K562 (cell line): Measurements from ENCODE around the gene MTRFR. TPM values are rescaled to one million over a fixed set of nuclear protein-coding genes. Genes with fewer than 3 reads are reported as not detected.
A peak's percentile ranks its signal among the peaks of the same experiment; 100 is the strongest.

ENCODE experiments used
- BRCA1 ChIP-seq, 2 experiments: fragments of 450-650 bp in 1 of 2; sonication (generic) in 1 of 2; formaldehyde crosslinking in 1 of 2; IDR thresholded peaks; 2 replicates each; pipeline versions ENCODE4 v1.5.0 to v1.6.1; 2017 to 2020; ENCODE audit warnings: mild to moderate bottlenecking in 1 of 2, missing genetic modification reagents in 1 of 2
- CBX5 ChIP-seq: IDR thresholded peaks from 2 replicates; pipeline ENCODE4 v1.6.1; 2014; ENCODE audit warnings: low read depth, borderline replicate concordance
- KDM4B ChIP-seq, 2 experiments: fragments of 450-650 bp in 1 of 2; sonication (generic) in 1 of 2; IDR thresholded peaks; 2 replicates each; pipeline ENCODE4 v1.6.1; 2016 to 2017; ENCODE audit warnings: borderline replicate concordance in 2 of 2, antibody characterized with exemption in 1 of 2, low read depth in 1 of 2, mild to moderate bottlenecking in 1 of 2
- NUFIP1 ChIP-seq: fragments of 450-650 bp; IDR thresholded peaks from 2 replicates; pipeline ENCODE4 v1.6.1; 2018; ENCODE audit not compliant: partially characterized antibody
- PHTF2 ChIP-seq: fragments of 250-450 bp; sonication (Bioruptor Pico); IDR thresholded peaks from 2 replicates; pipeline ENCODE4 v1.5.0; 2021; ENCODE audit warnings: mild to moderate bottlenecking
- RBM22 ChIP-seq: fragments of 200-400 bp; formaldehyde crosslinking; IDR thresholded peaks from 2 replicates; pipeline ENCODE4 v1.6.1; 2018; ENCODE audit warnings: low read length, low read depth; ENCODE audit not compliant: poor library complexity, severe bottlenecking
- REST ChIP-seq, 2 experiments: fragments of 450-650 bp; formaldehyde crosslinking in 1 of 2; IDR thresholded peaks; 2 replicates each; pipeline versions ENCODE4 v1.4.0 to v1.6.1; 2014 to 2020; ENCODE audit warnings: mild to moderate bottlenecking in 2 of 2, borderline replicate concordance in 1 of 2, low read depth in 1 of 2
- SRSF7 ChIP-seq: fragments of 200-400 bp; formaldehyde crosslinking; optimal IDR thresholded peaks from 2 replicates; pipeline ENCODE3; 2017; ENCODE audit warnings: mild to moderate bottlenecking, low read depth, low read length
- TCF7L2 ChIP-seq: fragments of 150-350 bp; IDR thresholded peaks from 2 replicates; pipeline ENCODE4 v1.6.1; 2016; ENCODE audit warnings: low read depth, mild to moderate bottlenecking, low read length, moderate library complexity
- TFAM ChIP-seq: fragments of 250-450 bp; sonication (Bioruptor Pico); conservative IDR thresholded peaks from 2 replicates; pipeline ENCODE4 v1.5.0; 2021; ENCODE audit warnings: mild to moderate bottlenecking, moderate library complexity
- ZNF217 ChIP-seq: sonication (generic); formaldehyde crosslinking; IDR thresholded peaks from 2 replicates; pipeline ENCODE4 v1.8.0; 2022; ENCODE audit warnings: mild to moderate bottlenecking, missing genetic modification reagents
- ZNF431 ChIP-seq: sonication (generic); formaldehyde crosslinking; IDR thresholded peaks from 2 replicates; pipeline ENCODE4 v1.8.0; 2022; ENCODE audit warnings: mild to moderate bottlenecking, missing genetic modification reagents
- ZNF717 ChIP-seq: fragments of 250-450 bp; sonication (Bioruptor Pico); IDR thresholded peaks from 2 replicates; pipeline ENCODE4 v1.5.0; 2021
- polyA plus RNA-seq, 8 experiments: library from polyadenylated mRNA; depleted of rRNA in 4 of 8; stranded (reverse) in 5 of 8; unstranded in 3 of 8; fragments of >200 nt; fragmentation: Nextera tagmentation in 2 of 8; fragmentation: Illumina TruSeq in 1 of 8; extraction: Ambion mirVana in 2 of 8; extraction: Trizol in 1 of 8; gene quantifications; 2 replicates each; pipeline versions ENCODE4 v1.2.1 to v1.2.3, GENCODE V29; 2011 to 2014; ENCODE audit warnings: inconsistent platforms in 1 of 8, missing spikeins in 1 of 8
- total RNA-seq, 7 experiments: library from RNA; depleted of rRNA in 6 of 7; stranded (reverse); fragments of >200 nt in 6 of 7; fragmentation: Illumina TruSeq in 2 of 7; extraction: Trizol in 2 of 7; gene quantifications; 2 replicates each; pipeline versions ENCODE4 v1.2.1 to v1.2.3, GENCODE V29; 2011 to 2021; ENCODE audit warnings: low replicate concordance in 1 of 7
- TF ChIP-seq, protein P1 (sequence below): fragments of 150-350 bp; conservative IDR thresholded peaks from 2 replicates; pipeline ENCODE4 v1.6.1; 2014; ENCODE audit warnings: low read length
- TF ChIP-seq, protein P2 (sequence below): fragments of 450-650 bp; IDR thresholded peaks from 2 replicates; pipeline ENCODE4 v1.6.1; 2016; ENCODE audit warnings: borderline replicate concordance

Gene MTRFR
- total and polyA plus RNA-seq, 9 of the 15 experiments (the other 6 are each of a cell fraction or from before 2014, with no cell fraction given), result 16.7 to 55.6 (median 34.7) TPM

GRCh38 chr12:123232807-123233504, at the start of gene MTRFR, which contains the start of gene MPHOSPH9 (continued):
- TF ChIP-seq, protein P1, sequence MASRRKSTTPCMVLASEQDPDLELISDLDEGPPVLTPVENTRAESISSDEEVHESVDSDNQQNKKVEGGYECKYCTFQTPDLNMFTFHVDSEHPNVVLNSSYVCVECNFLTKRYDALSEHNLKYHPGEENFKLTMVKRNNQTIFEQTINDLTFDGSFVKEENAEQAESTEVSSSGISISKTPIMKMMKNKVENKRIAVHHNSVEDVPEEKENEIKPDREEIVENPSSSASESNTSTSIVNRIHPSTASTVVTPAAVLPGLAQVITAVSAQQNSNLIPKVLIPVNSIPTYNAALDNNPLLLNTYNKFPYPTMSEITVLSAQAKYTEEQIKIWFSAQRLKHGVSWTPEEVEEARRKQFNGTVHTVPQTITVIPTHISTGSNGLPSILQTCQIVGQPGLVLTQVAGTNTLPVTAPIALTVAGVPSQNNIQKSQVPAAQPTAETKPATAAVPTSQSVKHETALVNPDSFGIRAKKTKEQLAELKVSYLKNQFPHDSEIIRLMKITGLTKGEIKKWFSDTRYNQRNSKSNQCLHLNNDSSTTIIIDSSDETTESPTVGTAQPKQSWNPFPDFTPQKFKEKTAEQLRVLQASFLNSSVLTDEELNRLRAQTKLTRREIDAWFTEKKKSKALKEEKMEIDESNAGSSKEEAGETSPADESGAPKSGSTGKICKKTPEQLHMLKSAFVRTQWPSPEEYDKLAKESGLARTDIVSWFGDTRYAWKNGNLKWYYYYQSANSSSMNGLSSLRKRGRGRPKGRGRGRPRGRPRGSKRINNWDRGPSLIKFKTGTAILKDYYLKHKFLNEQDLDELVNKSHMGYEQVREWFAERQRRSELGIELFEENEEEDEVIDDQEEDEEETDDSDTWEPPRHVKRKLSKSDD, result no peak
- TF ChIP-seq TCF7L2 (no peak), PHTF2 (CRISPR knock-in tag) (no peak), REST (IDR thresholded peaks at IDR 0.05; ENCODE audit: borderline replicate concordance) (no peak; the same call in 1 of the 2 replicates), REST (CRISPR knock-in tag; IDR thresholded peaks at IDR 0.05; ENCODE audit: low read depth) (peak; percentile 77), TFAM (no peak), ZNF431 (CRISPR knock-in tag) (no peak), CBX5 (no peak), SRSF7 (no peak), NUFIP1 (no peak), ZNF217 (no peak), BRCA1 (IDR thresholded peaks at IDR 0.05) (no peak), BRCA1 (CRISPR knock-in tag; IDR thresholded peaks at IDR 0.05) (no peak), RBM22 (peak; percentile 93), KDM4B (IDR thresholded peaks at IDR 0.05; ENCODE audit: borderline replicate concordance in 2 of 2, low read depth in 1 of 2) (peak in 1 of 2 experiments; percentile 45; a peak in 1 of 4 replicates), ZNF717 (no peak)
- TF ChIP-seq, protein P2, sequence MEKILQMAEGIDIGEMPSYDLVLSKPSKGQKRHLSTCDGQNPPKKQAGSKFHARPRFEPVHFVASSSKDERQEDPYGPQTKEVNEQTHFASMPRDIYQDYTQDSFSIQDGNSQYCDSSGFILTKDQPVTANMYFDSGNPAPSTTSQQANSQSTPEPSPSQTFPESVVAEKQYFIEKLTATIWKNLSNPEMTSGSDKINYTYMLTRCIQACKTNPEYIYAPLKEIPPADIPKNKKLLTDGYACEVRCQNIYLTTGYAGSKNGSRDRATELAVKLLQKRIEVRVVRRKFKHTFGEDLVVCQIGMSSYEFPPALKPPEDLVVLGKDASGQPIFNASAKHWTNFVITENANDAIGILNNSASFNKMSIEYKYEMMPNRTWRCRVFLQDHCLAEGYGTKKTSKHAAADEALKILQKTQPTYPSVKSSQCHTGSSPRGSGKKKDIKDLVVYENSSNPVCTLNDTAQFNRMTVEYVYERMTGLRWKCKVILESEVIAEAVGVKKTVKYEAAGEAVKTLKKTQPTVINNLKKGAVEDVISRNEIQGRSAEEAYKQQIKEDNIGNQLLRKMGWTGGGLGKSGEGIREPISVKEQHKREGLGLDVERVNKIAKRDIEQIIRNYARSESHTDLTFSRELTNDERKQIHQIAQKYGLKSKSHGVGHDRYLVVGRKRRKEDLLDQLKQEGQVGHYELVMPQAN, result peak; percentile 94
